Neural progenitor cell (in vitro differentiated cells): ENCODE data around the gene ICA1L.

Experiments used
- EZH2phosphoT487 ChIP-seq: fragments of 200-600 bp; sonication (generic); IDR thresholded peaks from 2 replicates; pipeline ENCODE4 v1.6.1; 2017; ENCODE audit warnings: antibody characterized with exemption
- TF ChIP-seq, protein P1 (sequence below): fragments of 200-600 bp; sonication (generic); IDR thresholded peaks from 2 replicates; pipeline ENCODE4 v1.5.1; 2017; ENCODE audit warnings: antibody characterized with exemption, mild to moderate bottlenecking

DNA sequence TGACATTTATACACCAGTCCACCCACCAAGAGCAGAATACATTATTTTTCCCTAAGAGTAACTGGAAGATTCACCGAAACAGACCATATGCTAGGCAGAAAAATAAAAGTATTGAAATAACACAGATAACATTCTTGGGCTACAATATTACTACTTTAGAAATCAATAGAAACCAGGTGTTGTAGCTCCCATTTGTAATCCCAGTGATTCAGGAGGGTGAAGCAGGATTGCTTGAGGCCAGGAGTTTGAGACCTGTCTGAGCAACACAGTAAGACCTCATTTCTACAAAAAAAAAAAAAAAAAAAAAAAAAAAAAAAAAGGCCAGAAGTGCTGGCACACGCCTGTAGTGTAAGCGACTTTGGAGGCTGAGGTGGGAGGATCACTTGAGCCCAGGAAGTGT, 9.6 kb downstream of the ICA1L start:
- TF ChIP-seq, protein P1, sequence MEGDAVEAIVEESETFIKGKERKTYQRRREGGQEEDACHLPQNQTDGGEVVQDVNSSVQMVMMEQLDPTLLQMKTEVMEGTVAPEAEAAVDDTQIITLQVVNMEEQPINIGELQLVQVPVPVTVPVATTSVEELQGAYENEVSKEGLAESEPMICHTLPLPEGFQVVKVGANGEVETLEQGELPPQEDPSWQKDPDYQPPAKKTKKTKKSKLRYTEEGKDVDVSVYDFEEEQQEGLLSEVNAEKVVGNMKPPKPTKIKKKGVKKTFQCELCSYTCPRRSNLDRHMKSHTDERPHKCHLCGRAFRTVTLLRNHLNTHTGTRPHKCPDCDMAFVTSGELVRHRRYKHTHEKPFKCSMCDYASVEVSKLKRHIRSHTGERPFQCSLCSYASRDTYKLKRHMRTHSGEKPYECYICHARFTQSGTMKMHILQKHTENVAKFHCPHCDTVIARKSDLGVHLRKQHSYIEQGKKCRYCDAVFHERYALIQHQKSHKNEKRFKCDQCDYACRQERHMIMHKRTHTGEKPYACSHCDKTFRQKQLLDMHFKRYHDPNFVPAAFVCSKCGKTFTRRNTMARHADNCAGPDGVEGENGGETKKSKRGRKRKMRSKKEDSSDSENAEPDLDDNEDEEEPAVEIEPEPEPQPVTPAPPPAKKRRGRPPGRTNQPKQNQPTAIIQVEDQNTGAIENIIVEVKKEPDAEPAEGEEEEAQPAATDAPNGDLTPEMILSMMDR, result no peak
- no peak for TF ChIP-seq EZH2phosphoT487
